Activated B cell treated with CpG ODN at 0.5 μM for 24 hours (primary cell): Measurements from ENCODE around the gene ESCO1. TPM values are rescaled to one million over a fixed set of nuclear protein-coding genes. Genes with fewer than 3 reads are reported as not detected.

Source experiments
- ATAC-seq: fragments of 200-7000 bp; cut with Tn5 transposase; one replicate; pipeline ENCODE4 v1.10.0; 2021; ENCODE audit warnings: low read depth, mild to moderate bottlenecking, moderate library complexity
- CTCF ChIA-PET: fragments of 350-600 bp; sonication (Branson Sonifier 250); formaldehyde crosslinking; loops from one replicate; lab custom pipeline; 2021; ENCODE audit warnings: antibody characterized with exemption; lab: Charles Lee
- POLR2A ChIA-PET: fragments of 350-600 bp; sonication (Branson Sonifier 250); formaldehyde crosslinking; loops from one replicate; lab custom pipeline; 2021; ENCODE audit warnings: antibody characterized with exemption; lab: Charles Lee
- DNase-seq: peaks from one replicate; pipeline ENCODE4 v3.0.0; 2022
- H3K27ac Mint-ChIP-seq: one replicate; pipeline ENCODE4 v1.8.0; 2020; ENCODE audit warnings: mixed read lengths
- H3K27me3 Mint-ChIP-seq: one replicate; pipeline ENCODE4 v1.8.0; 2021; ENCODE audit warnings: mixed read lengths
- H3K36me3 Mint-ChIP-seq: one replicate; pipeline ENCODE4 v1.8.0; 2021; ENCODE audit warnings: low read depth, mixed read lengths
- H3K4me1 Mint-ChIP-seq: one replicate; pipeline ENCODE4 v1.8.0; 2021; ENCODE audit warnings: mixed read lengths
- H3K4me3 Mint-ChIP-seq: one replicate; pipeline ENCODE4 v1.8.0; 2020; ENCODE audit warnings: mild to moderate bottlenecking, mixed read lengths
- H3K9me3 Mint-ChIP-seq: one replicate; pipeline ENCODE4 v1.8.0; 2020; ENCODE audit warnings: mixed read lengths
- intact Hi-C: fragments of 100-400 bp; cut with micrococcal nuclease; formaldehyde crosslinking; loops from one replicate; pipeline ENCODE4 v1.15.1; 2024
- total RNA-seq: library from RNA; stranded (reverse); gene quantifications from 2 replicates; pipeline ENCODE4 v1.2.3, GENCODE V29; 2022
- TF ChIP-seq, protein P1 (sequence below): fragments of 200-600 bp; IDR thresholded peaks from one replicate; pipeline ENCODE4 v1.8.0; 2022; ENCODE audit warnings: antibody characterized with exemption, mild to moderate bottlenecking

Gene ESCO1
- total RNA-seq, 1 donor from 2014 or later: 19.6 TPM

DNA sequence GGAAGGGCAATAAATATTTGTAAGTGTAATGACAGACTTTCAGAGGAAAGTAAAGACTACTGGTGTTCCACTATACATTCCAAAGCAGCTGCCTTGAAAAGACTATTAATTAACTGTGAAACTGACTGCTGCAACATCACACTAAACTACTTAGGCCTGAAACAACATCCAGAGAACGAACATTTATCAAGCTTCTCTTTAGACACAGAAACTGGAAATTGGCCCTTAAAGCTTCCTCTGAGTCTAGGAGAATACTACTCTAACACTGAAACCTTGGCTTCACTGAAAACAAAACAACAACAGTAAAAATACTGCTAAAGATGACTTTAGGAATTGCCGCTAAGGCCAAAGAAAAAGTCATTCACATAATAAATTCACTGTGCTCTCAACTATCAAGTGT is 74.6 kb downstream of the ESCO1 start:
- Mint-ChIP-seq H3K4me3 (no peak overlapping the region), H3K36me3 (peaks cover 65% of the 10 kb centered on the region), H3K27ac (no peak overlapping the region), H3K27me3 (no peaks in the 10 kb centered on the region), H3K9me3 (no peaks in the 10 kb centered on the region), H3K4me1 (no peaks in the 10 kb centered on the region)
- ATAC-seq (no peak), DNase-seq (no peak)
- ChIA-PET CTCF (no interaction called here), POLR2A (interaction anchor here (0.6 kb wide), 1 partner anchor 216 kb away, joined by 3 read pairs; no protein-coding TSS in a partner anchor)
- TF ChIP-seq, protein P1, sequence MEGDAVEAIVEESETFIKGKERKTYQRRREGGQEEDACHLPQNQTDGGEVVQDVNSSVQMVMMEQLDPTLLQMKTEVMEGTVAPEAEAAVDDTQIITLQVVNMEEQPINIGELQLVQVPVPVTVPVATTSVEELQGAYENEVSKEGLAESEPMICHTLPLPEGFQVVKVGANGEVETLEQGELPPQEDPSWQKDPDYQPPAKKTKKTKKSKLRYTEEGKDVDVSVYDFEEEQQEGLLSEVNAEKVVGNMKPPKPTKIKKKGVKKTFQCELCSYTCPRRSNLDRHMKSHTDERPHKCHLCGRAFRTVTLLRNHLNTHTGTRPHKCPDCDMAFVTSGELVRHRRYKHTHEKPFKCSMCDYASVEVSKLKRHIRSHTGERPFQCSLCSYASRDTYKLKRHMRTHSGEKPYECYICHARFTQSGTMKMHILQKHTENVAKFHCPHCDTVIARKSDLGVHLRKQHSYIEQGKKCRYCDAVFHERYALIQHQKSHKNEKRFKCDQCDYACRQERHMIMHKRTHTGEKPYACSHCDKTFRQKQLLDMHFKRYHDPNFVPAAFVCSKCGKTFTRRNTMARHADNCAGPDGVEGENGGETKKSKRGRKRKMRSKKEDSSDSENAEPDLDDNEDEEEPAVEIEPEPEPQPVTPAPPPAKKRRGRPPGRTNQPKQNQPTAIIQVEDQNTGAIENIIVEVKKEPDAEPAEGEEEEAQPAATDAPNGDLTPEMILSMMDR: no peak
- intact Hi-C loops: no loop called here

DNA sequence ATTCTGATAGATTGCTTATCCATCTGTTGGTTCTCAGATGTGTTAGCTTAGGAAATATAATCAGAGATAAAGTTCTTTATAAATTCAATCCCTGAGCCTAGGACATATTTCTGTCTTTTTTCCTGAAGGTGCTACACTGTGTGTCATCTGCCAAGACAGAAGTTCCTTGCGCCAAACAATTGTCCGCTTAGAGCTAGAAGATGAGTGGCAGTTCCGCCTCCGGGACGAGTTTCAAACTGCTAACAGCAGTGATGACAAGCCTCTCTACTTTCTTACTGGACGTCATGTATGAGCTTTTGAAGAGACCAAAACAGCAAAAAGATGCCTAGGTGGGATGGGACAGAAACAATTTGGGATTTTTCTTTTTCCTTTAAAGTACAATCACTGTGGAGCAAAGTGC is 78.0 kb downstream of the ESCO1 start:
- peaks cover 53% of the 10 kb centered on the region for H3K36me3 Mint-ChIP-seq
- no peak overlapping the region for H3K4me3 Mint-ChIP-seq
- DNase-seq (no peak), ATAC-seq (no peak)
- H3K4me1 Mint-ChIP-seq: no peaks in the 10 kb centered on the region
- no peak overlapping the region for H3K27ac Mint-ChIP-seq
- ChIA-PET CTCF (no interaction called here), POLR2A (no interaction called here)
- TF ChIP-seq, protein P1: no peak
- no peaks in the 10 kb centered on the region for H3K9me3 Mint-ChIP-seq
- intact Hi-C loops: no loop called here
- no peaks in the 10 kb centered on the region for H3K27me3 Mint-ChIP-seq

DNA sequence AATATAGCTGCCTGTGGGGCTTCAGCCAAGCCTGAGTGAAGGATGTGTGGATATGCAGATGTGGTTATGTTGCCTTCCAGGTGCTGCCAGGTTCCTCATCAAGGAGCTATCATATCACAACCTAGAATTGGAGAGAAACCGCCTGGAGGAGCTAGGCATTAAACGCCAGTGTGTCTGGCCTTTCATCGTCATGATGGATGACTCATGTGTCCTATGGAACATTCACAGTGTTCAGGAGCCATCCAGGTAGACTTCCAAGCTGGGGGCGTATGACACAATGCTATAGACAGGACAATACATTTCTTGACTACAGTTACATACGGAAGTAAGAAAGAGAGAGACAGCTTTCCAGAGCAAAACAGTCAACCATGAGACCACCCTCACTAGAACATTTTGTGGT is 86.8 kb downstream of the ESCO1 start:
- ATAC-seq (no peak), DNase-seq (no peak)
- Mint-ChIP-seq H3K36me3 (peaks cover 24% of the 10 kb centered on the region), H3K4me3 (no peak overlapping the region), H3K27me3 (no peaks in the 10 kb centered on the region), H3K27ac (no peak overlapping the region), H3K4me1 (no peaks in the 10 kb centered on the region), H3K9me3 (peaks cover 2% of the 10 kb centered on the region)
- TF ChIP-seq, protein P1: no peak
- CTCF ChIA-PET: no interaction called here
- POLR2A ChIA-PET: no interaction called here
- intact Hi-C loops: no loop called here

DNA sequence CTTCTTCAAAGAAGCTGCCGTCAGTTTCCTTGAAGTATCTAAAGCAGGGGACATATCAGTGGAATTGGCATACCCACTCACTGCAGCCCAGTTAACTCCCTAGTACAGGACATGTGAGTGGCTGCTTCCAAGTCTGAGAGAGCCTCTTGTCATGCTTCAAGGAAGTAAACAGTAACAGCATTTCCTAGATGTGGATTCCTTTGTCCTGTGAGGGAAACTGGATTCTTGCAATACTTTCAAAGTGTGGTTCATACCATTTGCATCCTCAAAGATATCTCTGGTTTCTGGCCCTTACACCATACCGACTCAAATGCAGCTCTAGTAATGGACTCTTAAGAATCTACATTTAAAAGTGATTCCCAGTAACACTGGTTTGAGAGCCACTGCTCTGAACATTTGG is 87.2 kb downstream of the ESCO1 start:
- Mint-ChIP-seq H3K27ac (no peak overlapping the region), H3K27me3 (no peaks in the 10 kb centered on the region), H3K4me3 (no peak overlapping the region), H3K9me3 (peaks cover 2% of the 10 kb centered on the region), H3K4me1 (no peaks in the 10 kb centered on the region), H3K36me3 (peaks cover 24% of the 10 kb centered on the region)
- CTCF ChIA-PET: no interaction called here
- intact Hi-C loops: no loop called here
- ATAC-seq (no peak), DNase-seq (no peak)
- POLR2A ChIA-PET: no interaction called here
- TF ChIP-seq, protein P1: no peak

DNA sequence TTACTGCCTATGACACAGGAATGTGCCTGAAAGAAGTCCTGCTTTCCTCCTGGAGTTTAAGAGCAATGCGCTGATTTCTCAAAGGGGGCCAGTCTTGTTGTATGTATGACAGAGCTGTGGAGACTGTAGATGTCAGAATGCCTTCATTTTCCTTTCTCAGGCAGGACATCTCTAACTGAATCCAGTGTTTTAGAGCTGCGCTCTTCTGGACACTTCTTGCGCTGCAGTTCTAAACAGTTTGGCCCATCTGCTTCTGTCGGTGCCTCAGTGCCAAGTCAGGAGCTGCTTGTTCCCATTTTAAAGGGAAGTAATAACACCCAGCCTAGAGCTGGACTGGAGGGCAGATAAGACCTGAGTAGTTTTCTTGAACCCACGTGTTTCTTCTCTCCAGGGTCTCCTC is 91.4 kb downstream of the ESCO1 start:
- ChIA-PET CTCF (no interaction called here), POLR2A (no interaction called here)
- Mint-ChIP-seq H3K27ac (no peak overlapping the region), H3K9me3 (peaks cover 2% of the 10 kb centered on the region), H3K36me3 (peaks cover 12% of the 10 kb centered on the region), H3K27me3 (no peaks in the 10 kb centered on the region), H3K4me1 (no peaks in the 10 kb centered on the region), H3K4me3 (no peak overlapping the region)
- intact Hi-C loops: no loop called here
- no peak for DNase-seq
- ATAC-seq: no peak
- TF ChIP-seq, protein P1: no peak
